ENCODE results near the gene DVL2. TPM values are rescaled to one million over a fixed set of nuclear protein-coding genes. Genes with fewer than 3 reads are reported as not detected.
A peak's percentile ranks its signal among the peaks of the same experiment; 100 is the strongest.

The DVL2 gene
- total and polyA plus RNA-seq, 2 of the 13 experiments (the other 11 are each of a cell fraction or from before 2014, with no cell fraction given), result 5.7 to 38.2 TPM

DNA sequence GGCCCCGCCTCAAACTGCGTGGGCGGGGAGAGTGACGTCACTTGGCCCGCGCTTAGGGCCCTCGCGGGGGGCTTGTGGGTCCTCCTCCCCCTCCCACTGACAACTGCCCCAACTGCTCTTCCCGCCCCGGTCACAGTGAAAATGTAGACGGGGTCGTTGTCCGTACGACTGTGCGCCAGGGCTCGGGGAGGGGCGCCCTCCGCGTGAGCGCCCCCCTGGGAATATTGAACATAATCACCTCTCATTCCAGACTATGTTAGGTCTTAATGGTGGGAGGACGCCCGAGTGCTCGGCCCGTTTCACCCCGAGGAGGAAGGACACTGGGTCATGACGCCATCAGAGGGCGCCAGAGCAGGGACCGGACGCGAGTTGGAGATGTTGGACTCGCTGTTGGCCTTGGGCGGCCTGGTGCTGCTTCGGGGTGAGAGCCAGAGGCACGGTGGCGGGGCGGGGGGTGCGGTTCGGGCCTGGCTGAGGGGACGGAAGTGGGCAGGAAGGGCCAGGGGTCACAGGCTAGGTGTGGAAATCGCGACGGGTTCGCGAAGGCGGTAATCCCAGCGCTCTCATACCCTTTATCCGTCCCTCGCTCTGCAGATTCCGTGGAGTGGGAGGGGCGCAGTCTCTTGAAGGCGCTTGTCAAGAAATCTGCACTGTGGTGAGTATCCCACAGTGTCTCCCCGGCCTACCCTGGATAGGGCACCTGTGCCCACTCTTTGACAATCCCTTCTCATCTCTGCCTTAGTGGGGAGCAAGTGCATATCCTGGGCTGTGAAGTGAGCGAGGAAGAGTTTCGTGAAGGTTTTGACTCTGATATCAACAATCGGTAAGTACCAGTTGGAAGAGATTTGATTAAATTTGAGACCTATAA, 18.1 kb upstream of the DVL2 start, which contains the start of gene ELP5 (continued):
- TF ChIP-seq, protein P1, sequence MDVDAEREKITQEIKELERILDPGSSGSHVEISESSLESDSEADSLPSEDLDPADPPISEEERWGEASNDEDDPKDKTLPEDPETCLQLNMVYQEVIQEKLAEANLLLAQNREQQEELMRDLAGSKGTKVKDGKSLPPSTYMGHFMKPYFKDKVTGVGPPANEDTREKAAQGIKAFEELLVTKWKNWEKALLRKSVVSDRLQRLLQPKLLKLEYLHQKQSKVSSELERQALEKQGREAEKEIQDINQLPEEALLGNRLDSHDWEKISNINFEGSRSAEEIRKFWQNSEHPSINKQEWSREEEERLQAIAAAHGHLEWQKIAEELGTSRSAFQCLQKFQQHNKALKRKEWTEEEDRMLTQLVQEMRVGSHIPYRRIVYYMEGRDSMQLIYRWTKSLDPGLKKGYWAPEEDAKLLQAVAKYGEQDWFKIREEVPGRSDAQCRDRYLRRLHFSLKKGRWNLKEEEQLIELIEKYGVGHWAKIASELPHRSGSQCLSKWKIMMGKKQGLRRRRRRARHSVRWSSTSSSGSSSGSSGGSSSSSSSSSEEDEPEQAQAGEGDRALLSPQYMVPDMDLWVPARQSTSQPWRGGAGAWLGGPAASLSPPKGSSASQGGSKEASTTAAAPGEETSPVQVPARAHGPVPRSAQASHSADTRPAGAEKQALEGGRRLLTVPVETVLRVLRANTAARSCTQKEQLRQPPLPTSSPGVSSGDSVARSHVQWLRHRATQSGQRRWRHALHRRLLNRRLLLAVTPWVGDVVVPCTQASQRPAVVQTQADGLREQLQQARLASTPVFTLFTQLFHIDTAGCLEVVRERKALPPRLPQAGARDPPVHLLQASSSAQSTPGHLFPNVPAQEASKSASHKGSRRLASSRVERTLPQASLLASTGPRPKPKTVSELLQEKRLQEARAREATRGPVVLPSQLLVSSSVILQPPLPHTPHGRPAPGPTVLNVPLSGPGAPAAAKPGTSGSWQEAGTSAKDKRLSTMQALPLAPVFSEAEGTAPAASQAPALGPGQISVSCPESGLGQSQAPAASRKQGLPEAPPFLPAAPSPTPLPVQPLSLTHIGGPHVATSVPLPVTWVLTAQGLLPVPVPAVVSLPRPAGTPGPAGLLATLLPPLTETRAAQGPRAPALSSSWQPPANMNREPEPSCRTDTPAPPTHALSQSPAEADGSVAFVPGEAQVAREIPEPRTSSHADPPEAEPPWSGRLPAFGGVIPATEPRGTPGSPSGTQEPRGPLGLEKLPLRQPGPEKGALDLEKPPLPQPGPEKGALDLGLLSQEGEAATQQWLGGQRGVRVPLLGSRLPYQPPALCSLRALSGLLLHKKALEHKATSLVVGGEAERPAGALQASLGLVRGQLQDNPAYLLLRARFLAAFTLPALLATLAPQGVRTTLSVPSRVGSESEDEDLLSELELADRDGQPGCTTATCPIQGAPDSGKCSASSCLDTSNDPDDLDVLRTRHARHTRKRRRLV (CRISPR knock-in tag; IDR thresholded peaks at IDR 0.05), result peak; percentile 80
- peak; percentile 88; the same call in 1 of the 2 replicates for TF ChIP-seq TARDBP (CRISPR knock-in tag; IDR thresholded peaks at IDR 0.05)
- 0 out of 2 replicates have a peak, but pooled peaks have one; percentile 42 for TF ChIP-seq JUN (CRISPR knock-in tag; IDR thresholded peaks at IDR 0.05)
- TF ChIP-seq NFKB2 (CRISPR knock-in tag; IDR thresholded peaks at IDR 0.05; ENCODE audit: borderline replicate concordance), result peak; percentile 74; the same call in 1 of the 2 replicates
- TF ChIP-seq ZNF121 (CRISPR knock-in tag; IDR thresholded peaks at IDR 0.05), result no peak
- TF ChIP-seq, protein P2, sequence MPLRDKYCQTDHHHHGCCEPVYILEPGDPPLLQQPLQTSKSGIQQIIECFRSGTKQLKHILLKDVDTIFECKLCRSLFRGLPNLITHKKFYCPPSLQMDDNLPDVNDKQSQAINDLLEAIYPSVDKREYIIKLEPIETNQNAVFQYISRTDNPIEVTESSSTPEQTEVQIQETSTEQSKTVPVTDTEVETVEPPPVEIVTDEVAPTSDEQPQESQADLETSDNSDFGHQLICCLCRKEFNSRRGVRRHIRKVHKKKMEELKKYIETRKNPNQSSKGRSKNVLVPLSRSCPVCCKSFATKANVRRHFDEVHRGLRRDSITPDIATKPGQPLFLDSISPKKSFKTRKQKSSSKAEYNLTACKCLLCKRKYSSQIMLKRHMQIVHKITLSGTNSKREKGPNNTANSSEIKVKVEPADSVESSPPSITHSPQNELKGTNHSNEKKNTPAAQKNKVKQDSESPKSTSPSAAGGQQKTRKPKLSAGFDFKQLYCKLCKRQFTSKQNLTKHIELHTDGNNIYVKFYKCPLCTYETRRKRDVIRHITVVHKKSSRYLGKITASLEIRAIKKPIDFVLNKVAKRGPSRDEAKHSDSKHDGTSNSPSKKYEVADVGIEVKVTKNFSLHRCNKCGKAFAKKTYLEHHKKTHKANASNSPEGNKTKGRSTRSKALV (CRISPR knock-in tag; IDR thresholded peaks at IDR 0.05), result 0 out of 2 replicates have a peak, but pooled peaks have one; percentile 29
- TF ChIP-seq ZNF343 (CRISPR knock-in tag; IDR thresholded peaks at IDR 0.05), result no peak
- TF ChIP-seq ZNF124 (CRISPR knock-in tag; IDR thresholded peaks at IDR 0.05), result no peak
- TF ChIP-seq, protein P3, sequence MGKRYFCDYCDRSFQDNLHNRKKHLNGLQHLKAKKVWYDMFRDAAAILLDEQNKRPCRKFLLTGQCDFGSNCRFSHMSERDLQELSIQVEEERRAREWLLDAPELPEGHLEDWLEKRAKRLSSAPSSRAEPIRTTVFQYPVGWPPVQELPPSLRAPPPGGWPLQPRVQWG (CRISPR knock-in tag; IDR thresholded peaks at IDR 0.05; ENCODE audit: borderline replicate concordance, low read depth), result no peak
- no peak for TF ChIP-seq ZNF7 (CRISPR knock-in tag; IDR thresholded peaks at IDR 0.05)
- peak; percentile 73; the same call in 1 of the 2 replicates for TF ChIP-seq KMT2B (CRISPR knock-in tag; IDR thresholded peaks at IDR 0.05)
- peak; percentile 85 for TF ChIP-seq MEF2D (CRISPR knock-in tag; IDR thresholded peaks at IDR 0.05)
- no peak for TF ChIP-seq ZNF737 (CRISPR knock-in tag; IDR thresholded peaks at IDR 0.05; ENCODE audit: borderline replicate concordance)
- TF ChIP-seq, protein P4, sequence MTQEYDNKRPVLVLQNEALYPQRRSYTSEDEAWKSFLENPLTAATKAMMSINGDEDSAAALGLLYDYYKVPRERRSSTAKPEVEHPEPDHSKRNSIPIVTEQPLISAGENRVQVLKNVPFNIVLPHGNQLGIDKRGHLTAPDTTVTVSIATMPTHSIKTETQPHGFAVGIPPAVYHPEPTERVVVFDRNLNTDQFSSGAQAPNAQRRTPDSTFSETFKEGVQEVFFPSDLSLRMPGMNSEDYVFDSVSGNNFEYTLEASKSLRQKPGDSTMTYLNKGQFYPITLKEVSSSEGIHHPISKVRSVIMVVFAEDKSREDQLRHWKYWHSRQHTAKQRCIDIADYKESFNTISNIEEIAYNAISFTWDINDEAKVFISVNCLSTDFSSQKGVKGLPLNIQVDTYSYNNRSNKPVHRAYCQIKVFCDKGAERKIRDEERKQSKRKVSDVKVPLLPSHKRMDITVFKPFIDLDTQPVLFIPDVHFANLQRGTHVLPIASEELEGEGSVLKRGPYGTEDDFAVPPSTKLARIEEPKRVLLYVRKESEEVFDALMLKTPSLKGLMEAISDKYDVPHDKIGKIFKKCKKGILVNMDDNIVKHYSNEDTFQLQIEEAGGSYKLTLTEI (CRISPR knock-in tag; conservative IDR thresholded peaks at IDR 0.05), result no peak
- TF ChIP-seq, protein P5, sequence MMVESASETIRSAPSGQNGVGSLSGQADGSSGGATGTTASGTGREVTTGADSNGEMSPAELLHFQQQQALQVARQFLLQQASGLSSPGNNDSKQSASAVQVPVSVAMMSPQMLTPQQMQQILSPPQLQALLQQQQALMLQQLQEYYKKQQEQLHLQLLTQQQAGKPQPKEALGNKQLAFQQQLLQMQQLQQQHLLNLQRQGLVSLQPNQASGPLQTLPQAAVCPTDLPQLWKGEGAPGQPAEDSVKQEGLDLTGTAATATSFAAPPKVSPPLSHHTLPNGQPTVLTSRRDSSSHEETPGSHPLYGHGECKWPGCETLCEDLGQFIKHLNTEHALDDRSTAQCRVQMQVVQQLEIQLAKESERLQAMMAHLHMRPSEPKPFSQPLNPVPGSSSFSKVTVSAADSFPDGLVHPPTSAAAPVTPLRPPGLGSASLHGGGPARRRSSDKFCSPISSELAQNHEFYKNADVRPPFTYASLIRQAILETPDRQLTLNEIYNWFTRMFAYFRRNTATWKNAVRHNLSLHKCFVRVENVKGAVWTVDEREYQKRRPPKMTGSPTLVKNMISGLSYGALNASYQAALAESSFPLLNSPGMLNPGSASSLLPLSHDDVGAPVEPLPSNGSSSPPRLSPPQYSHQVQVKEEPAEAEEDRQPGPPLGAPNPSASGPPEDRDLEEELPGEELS (CRISPR knock-in tag; IDR thresholded peaks at IDR 0.05), result peak; percentile 57; the same call in 1 of the 2 replicates
- TF ChIP-seq PAF1 (CRISPR knock-in tag; IDR thresholded peaks at IDR 0.05), result no peak
- no peak for TF ChIP-seq TEAD3 (CRISPR knock-in tag; optimal IDR thresholded peaks at IDR 0.05; ENCODE audit: borderline replicate concordance)
- no peak for TF ChIP-seq ZIK1 (CRISPR knock-in tag; IDR thresholded peaks at IDR 0.05; ENCODE audit: borderline replicate concordance, low read depth)

Measured in HepG2 (cell line).